EL (cell line): ENCODE measurements around the gene CDYL2.

Experiments
- DNase-seq: peaks from one replicate; pipeline ENCODE4 v3.0.0-alpha.2; 2016

Gene CDYL2

GRCh38 chr16:80618862-80619648 is 185.3 kb downstream of the CDYL2 start:
- no peak for DNase-seq

- no peak for DNase-seq
These were observed 188.0 kb downstream of the CDYL2 start for GRCh38 chr16:80616362-80616761.

GRCh38 chr16:80615735-80616134 is 188.7 kb downstream of the CDYL2 start:
- no peak for DNase-seq

GRCh38 chr16:80614908-80615671 is 189.3 kb downstream of the CDYL2 start:
- DNase-seq: peak; percentile 94

GRCh38 chr16:80612461-80613017 is 191.9 kb downstream of the CDYL2 start:
- DNase-seq: no peak

- DNase-seq: no peak
These were observed 192.5 kb downstream of the CDYL2 start for GRCh38 chr16:80611930-80612327.

- no peak for DNase-seq
These were observed 193.0 kb downstream of the CDYL2 start for GRCh38 chr16:80611171-80611929.

- no peak for DNase-seq
These were observed 193.8 kb downstream of the CDYL2 start for GRCh38 chr16:80610481-80611156.

GRCh38 chr16:80608946-80609345 is 195.5 kb downstream of the CDYL2 start:
- DNase-seq: no peak

GRCh38 chr16:80607204-80607603 is 197.2 kb downstream of the CDYL2 start:
- DNase-seq: no peak

- DNase-seq: no peak
These were observed 198.1 kb downstream of the CDYL2 start for GRCh38 chr16:80606221-80606766.

GRCh38 chr16:80604600-80605355 is 199.6 kb downstream of the CDYL2 start:
- DNase-seq: no peak

- DNase-seq: peak; percentile 54
These were observed 201.5 kb downstream of the CDYL2 start for GRCh38 chr16:80602894-80603293.

- DNase-seq: no peak
These were observed 203.2 kb downstream of the CDYL2 start for GRCh38 chr16:80601182-80601581.

GRCh38 chr16:80599466-80599865 is 204.9 kb downstream of the CDYL2 start:
- peak; percentile 83 for DNase-seq

GRCh38 chr16:80596507-80597207 is 207.7 kb downstream of the CDYL2 start:
- DNase-seq: no peak

- peak; percentile 71 for DNase-seq
These were observed 209.6 kb downstream of the CDYL2 start for GRCh38 chr16:80594756-80595155.

GRCh38 chr16:80592273-80592672 is 212.1 kb downstream of the CDYL2 start:
- DNase-seq: no peak

GRCh38 chr16:80591071-80591915 is 213.1 kb downstream of the CDYL2 start:
- no peak for DNase-seq

- no peak for DNase-seq
These were observed 217.3 kb downstream of the CDYL2 start for GRCh38 chr16:80587071-80587470.
